ENCODE measurements around the gene GRIK4. TPM values are rescaled to one million over a fixed set of nuclear protein-coding genes. Genes with fewer than 3 reads are reported as not detected.

The GRIK4 gene
- total RNA-seq, 2 experiments from 2014 or later = not detected

GRCh38 chr11:120932305-120932915 is 420.9 kb downstream of the GRIK4 start:
- Mint-ChIP-seq H3K4me3 (no peak overlapping the region), H3K27ac (no peak overlapping the region), H3K36me3 (ENCODE audit: low read depth) (no peaks in the 10 kb centered on the region), H3K27me3 (peaks cover 3% of the 10 kb centered on the region), H3K9me3 (no peaks in the 10 kb centered on the region), H3K4me1 (ENCODE audit: low read depth) (no peaks in the 10 kb centered on the region)
- ATAC-seq = no peak
- DNase-seq = no peak
- POLR2A ChIA-PET = interaction anchor here (0.5 kb wide), 1 partner anchor 232 kb away, joined by 3 read pairs; no protein-coding TSS in a partner anchor
- intact Hi-C loops (cut with micrococcal nuclease) = loop anchor here (5.0 kb wide), 1 partner anchor 260 kb away; no protein-coding TSS in a partner anchor
- no peak for TF ChIP-seq CTCF (IDR thresholded peaks at IDR 0.05)
- CTCF ChIA-PET = interaction anchor here (0.9 to 1.5 kb wide), 2 partner anchors 87 to 421 kb away, joined by 3 to 4 read pairs; partner anchors contain the start of gene GRIK4

GRCh38 chr11:120936356-120936755 is 424.8 kb downstream of the GRIK4 start:
- H3K9me3 Mint-ChIP-seq = no peaks in the 10 kb centered on the region
- H3K4me3 Mint-ChIP-seq = no peak overlapping the region
- no peaks in the 10 kb centered on the region for H3K36me3 Mint-ChIP-seq (ENCODE audit: low read depth)
- POLR2A ChIA-PET = no interaction called here
- intact Hi-C loops (cut with micrococcal nuclease) = no loop called here
- no peaks in the 10 kb centered on the region for H3K4me1 Mint-ChIP-seq (ENCODE audit: low read depth)
- TF ChIP-seq CTCF (IDR thresholded peaks at IDR 0.05) = no peak
- peaks cover 15% of the 10 kb centered on the region for H3K27me3 Mint-ChIP-seq
- ATAC-seq (no peak), DNase-seq (no peak)
- H3K27ac Mint-ChIP-seq = no peak overlapping the region
- CTCF ChIA-PET = interaction anchor here (2.2 kb wide), 1 partner anchor 258 kb away, joined by 7 read pairs; no protein-coding TSS in a partner anchor

- no peak overlapping the region for H3K4me3 Mint-ChIP-seq
- TF ChIP-seq CTCF (IDR thresholded peaks at IDR 0.05) = no peak
- ChIA-PET POLR2A (no interaction called here), CTCF (interaction anchor here (2.2 kb wide), 1 partner anchor 257 kb away, joined by 7 read pairs; no protein-coding TSS in a partner anchor)
- H3K36me3 Mint-ChIP-seq (ENCODE audit: low read depth) = no peaks in the 10 kb centered on the region
- DNase-seq = no peak
- H3K27ac Mint-ChIP-seq = no peak overlapping the region
- no peaks in the 10 kb centered on the region for H3K4me1 Mint-ChIP-seq (ENCODE audit: low read depth)
- H3K27me3 Mint-ChIP-seq = peaks cover 18% of the 10 kb centered on the region
- intact Hi-C loops (cut with micrococcal nuclease) = no loop called here
- no peak for ATAC-seq
- no peaks in the 10 kb centered on the region for H3K9me3 Mint-ChIP-seq
These were observed 426.0 kb downstream of the GRIK4 start for GRCh38 chr11:120937501-120937900.

GRCh38 chr11:120938260-120938659 is 426.7 kb downstream of the GRIK4 start:
- TF ChIP-seq CTCF (IDR thresholded peaks at IDR 0.05) = no peak
- CTCF ChIA-PET = no interaction called here
- DNase-seq (no peak), ATAC-seq (no peak)
- H3K4me3 Mint-ChIP-seq = no peak overlapping the region
- no peaks in the 10 kb centered on the region for H3K9me3 Mint-ChIP-seq
- H3K36me3 Mint-ChIP-seq (ENCODE audit: low read depth) = no peaks in the 10 kb centered on the region
- no peaks in the 10 kb centered on the region for H3K4me1 Mint-ChIP-seq (ENCODE audit: low read depth)
- intact Hi-C loops (cut with micrococcal nuclease) = no loop called here
- peaks cover 18% of the 10 kb centered on the region for H3K27me3 Mint-ChIP-seq
- H3K27ac Mint-ChIP-seq = no peak overlapping the region
- POLR2A ChIA-PET = no interaction called here

GRCh38 chr11:120940160-120940848 is 428.8 kb downstream of the GRIK4 start:
- intact Hi-C loops (cut with micrococcal nuclease) = no loop called here

More at GRCh38 chr11:120940160-120940848, 428.8 kb downstream of the GRIK4 start:
- DNase-seq (no peak), ATAC-seq (no peak)
- Mint-ChIP-seq H3K36me3 (ENCODE audit: low read depth) (no peaks in the 10 kb centered on the region), H3K9me3 (peaks cover 8% of the 10 kb centered on the region), H3K27ac (no peak overlapping the region), H3K4me1 (ENCODE audit: low read depth) (no peaks in the 10 kb centered on the region), H3K27me3 (peaks cover 17% of the 10 kb centered on the region), H3K4me3 (no peak overlapping the region)
- CTCF ChIA-PET = interaction anchor here (1.2 kb wide), 1 partner anchor 10 kb away, joined by 3 read pairs; no protein-coding TSS in a partner anchor
- TF ChIP-seq CTCF (IDR thresholded peaks at IDR 0.05) = no peak
- POLR2A ChIA-PET = no interaction called here
